Naive B cell (primary cell): ENCODE results near the gene MASP2. TPM values are rescaled to one million over a fixed set of nuclear protein-coding genes. Genes with fewer than 3 reads are reported as not detected.
"Not testable (repeated sequence)": the region's sequence is repeated elsewhere in the genome, so short reads cannot be mapped to it uniquely, and the experiment has no call there.

Experiments
- ATAC-seq, 2 donors: fragments of 150-1000 bp; cut with Tn5 transposase; 2 replicates each; pipeline ENCODE4 v1.10.0; 2021; ENCODE audit warnings: low read depth in 2 of 2, mild to moderate bottlenecking in 2 of 2, moderate library complexity in 2 of 2
- DNase-seq: peaks from one replicate; pipeline ENCODE4 v3.0.0; 2022
- H3K27ac Mint-ChIP-seq, 6 donors: one replicate each; pipeline ENCODE4 v1.8.0; 2020 to 2022; ENCODE audit warnings: mild to moderate bottlenecking in 6 of 6, mixed read lengths in 6 of 6, moderate library complexity in 5 of 6, inconsistent platforms in 2 of 6
- H3K27me3 Mint-ChIP-seq, 3 donors: one replicate each; pipeline ENCODE4 v1.8.0; 2021 to 2022; ENCODE audit warnings: mixed read lengths in 3 of 3, mild to moderate bottlenecking in 1 of 3
- H3K36me3 Mint-ChIP-seq, 2 donors: one replicate each; pipeline ENCODE4 v1.8.0; 2020 to 2022; ENCODE audit warnings: mixed read lengths in 2 of 2, inconsistent platforms in 1 of 2, mild to moderate bottlenecking in 1 of 2
- H3K4me1 Mint-ChIP-seq, 3 donors: one replicate each; pipeline ENCODE4 v1.8.0; 2020 to 2022; ENCODE audit warnings: mixed read lengths in 3 of 3, inconsistent platforms in 1 of 3, mild to moderate bottlenecking in 1 of 3, moderate library complexity in 1 of 3
- H3K4me3 Mint-ChIP-seq, 8 donors: one replicate each; pipeline ENCODE4 v1.8.0; 2020 to 2022; ENCODE audit warnings: mild to moderate bottlenecking in 8 of 8, mixed read lengths in 8 of 8, moderate library complexity in 8 of 8, inconsistent platforms in 2 of 8
- H3K9me3 Mint-ChIP-seq, 7 donors: one replicate each; pipeline ENCODE4 v1.8.0; 2020 to 2022; ENCODE audit warnings: mixed read lengths in 7 of 7, mild to moderate bottlenecking in 5 of 7, inconsistent platforms in 2 of 7, moderate library complexity in 1 of 7
- polyA plus RNA-seq, 6 donors: library from polyadenylated mRNA; unstranded; fragments of 300-500 nt; fragmentation: Illumina TruSeq; gene quantifications; one replicate each; pipeline ENCODE4 v1.2.3, GENCODE V29; 2021; ENCODE audit warnings: low read depth in 6 of 6

The MASP2 gene
- under 1 TPM in 2 of 6 donors, not detected in 4; 0.10 to 0.26 TPM for polyA plus RNA-seq

DNA sequence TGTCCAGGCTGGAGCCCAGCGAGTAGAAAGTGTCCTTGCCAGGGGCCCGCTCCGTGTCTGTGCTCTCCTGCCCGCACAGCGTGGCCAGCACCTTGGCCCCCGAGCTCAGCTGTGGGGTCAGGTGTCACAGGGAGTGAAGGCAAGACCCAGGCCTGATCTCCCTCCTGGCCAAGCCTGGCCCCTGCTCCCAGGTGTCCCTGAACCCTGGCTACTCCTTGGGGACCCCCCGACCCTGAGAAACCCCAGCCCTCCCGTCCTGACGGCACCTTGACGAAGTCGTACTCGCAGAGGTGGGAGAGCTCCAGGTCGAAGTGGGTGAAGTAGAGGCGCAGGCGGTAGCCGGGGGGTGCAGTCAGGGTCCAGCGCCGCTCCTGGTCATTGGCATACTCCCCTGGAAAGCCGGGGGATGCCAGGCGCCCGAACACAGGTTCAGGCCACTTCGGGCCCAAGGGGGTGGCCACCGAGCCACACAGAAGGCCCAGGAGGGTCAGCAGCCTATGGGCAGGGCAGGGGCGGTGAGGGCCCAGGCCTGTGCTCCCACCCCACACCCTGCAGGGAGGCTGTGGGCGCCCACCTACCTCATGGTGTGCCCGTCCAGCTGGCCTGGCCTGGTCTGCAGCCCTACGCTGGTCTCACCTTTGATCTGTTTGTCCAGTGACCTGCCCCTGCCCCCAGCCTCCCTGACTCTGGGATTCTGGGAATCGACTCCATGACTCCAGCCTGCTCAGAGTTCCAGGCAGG, at the start of gene MASP2:
Gene MASP2, minus strand, starts transcription at position 615 of the 741 bp plus-strand sequence. Its CDS starts 32 bp downstream, at position 583.
- no peak for DNase-seq
- Mint-ChIP-seq H3K4me1 (no peaks in the 10 kb centered on the region), H3K27ac (peak within 1 kb of the TSS in 2 of 6 donors; percentile 10 to 75)

DNA sequence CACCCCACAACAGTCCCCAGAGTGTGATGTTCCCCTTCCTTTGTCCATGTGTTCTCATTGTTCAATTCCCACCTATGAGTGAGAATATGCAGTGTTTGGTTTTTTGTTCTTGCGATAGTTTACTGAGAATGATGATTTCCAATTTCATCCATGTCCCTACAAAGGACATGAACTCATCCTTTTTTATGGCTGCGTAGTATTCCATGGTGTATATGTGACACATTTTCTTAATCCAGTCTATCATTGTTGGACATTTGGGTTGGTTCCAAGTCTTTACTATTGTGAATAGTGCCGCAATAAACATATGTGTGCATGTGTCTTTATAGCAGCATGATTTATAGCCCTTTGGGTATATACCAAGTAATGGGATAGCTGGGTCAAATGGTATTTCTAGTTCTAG, 36.7 kb upstream of the MASP2 start:
- DNase-seq, H3K27me3 Mint-ChIP-seq, H3K4me1 Mint-ChIP-seq, H3K27ac Mint-ChIP-seq, H3K4me3 Mint-ChIP-seq, ATAC-seq, H3K9me3 Mint-ChIP-seq: not testable (repeated sequence)
- peaks cover 17 to 21% of the 10 kb centered on the region in 2 donors for H3K36me3 Mint-ChIP-seq

More for the DNA sequence above, at the start of gene MASP2:
- Mint-ChIP-seq H3K4me3 (peak within 1 kb of the TSS in 1 of 8 donors; percentile 15), H3K36me3 (no peaks in the 10 kb centered on the region), H3K27me3 (no peaks in the 10 kb centered on the region), H3K9me3 (no peaks in the 10 kb centered on the region)
- ATAC-seq: no peak

DNA sequence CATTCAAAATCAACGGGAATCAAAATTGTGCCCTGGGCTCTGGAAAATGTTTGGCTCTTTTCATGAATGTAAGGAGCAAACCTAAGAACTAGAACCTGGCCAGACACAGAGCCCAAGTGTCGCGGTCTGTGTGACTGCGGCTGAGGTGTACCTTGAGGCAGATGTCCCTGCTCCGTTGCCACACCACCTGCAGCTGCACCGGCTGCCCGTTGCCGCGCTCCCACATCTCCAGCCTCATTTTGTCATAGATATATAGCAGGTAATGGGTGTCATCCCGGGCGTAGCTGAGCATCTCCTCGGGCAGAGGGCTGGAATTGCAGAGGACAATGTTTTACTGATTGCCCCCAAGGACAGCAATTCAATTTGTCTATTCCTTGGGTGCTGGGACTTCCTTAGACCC, 33.9 kb upstream of the MASP2 start:
- Mint-ChIP-seq H3K9me3 (no peaks in the 10 kb centered on the region), H3K4me1 (no peaks in the 10 kb centered on the region), H3K36me3 (peaks cover 13 to 18% of the 10 kb centered on the region in 2 donors), H3K4me3 (no peak overlapping the region), H3K27me3 (no peaks in the 10 kb centered on the region), H3K27ac (no peak overlapping the region)
- DNase-seq (no peak), ATAC-seq (no peak)

DNA sequence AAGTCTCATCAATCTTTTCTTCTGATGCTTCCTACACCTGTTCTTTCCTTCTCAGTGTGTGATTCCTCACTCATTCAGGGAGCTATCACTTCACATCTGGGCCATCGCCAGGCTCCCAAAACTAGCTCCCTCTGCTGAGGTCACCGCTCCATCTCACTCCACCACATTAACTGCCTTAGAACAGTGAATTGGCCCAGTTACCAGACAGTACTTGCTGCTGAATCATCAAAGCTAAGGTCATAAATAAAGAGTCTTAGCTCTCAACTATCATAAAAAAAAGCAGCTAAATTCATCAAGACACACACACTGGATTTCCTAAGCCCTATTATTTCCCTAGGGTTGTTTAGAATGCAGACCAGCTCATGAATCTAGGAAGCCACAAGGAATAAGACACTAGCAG, 31.6 kb upstream of the MASP2 start:
- peaks cover 13 to 18% of the 10 kb centered on the region in 2 donors for H3K36me3 Mint-ChIP-seq
- ATAC-seq (no peak), DNase-seq (no peak)
- no peak overlapping the region for H3K27ac Mint-ChIP-seq
- H3K4me1 Mint-ChIP-seq: no peaks in the 10 kb centered on the region
- H3K4me3 Mint-ChIP-seq: no peak overlapping the region
- H3K27me3 Mint-ChIP-seq: no peaks in the 10 kb centered on the region
- H3K9me3 Mint-ChIP-seq: no peaks in the 10 kb centered on the region

DNA sequence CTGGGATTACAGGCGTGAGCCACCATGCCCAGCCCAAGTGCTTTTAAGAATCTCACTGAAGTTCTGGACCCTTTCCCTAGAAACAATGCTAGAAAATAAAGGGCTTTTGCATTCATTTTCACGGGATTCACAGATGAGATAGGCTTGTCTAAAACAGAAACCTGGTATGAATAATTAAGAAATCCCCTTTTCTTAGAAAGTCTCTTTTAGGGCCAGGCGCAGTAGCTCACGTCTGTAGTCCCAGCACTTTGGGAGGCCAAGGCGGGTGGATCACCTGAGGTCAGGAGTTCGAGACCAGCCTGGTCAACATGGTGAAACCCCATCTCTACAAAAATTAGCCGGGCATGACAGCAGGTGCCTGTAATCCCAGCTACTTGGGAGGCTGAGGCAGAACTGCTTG, 26.4 kb upstream of the MASP2 start:
- ATAC-seq, H3K4me3 Mint-ChIP-seq, DNase-seq, H3K4me1 Mint-ChIP-seq, H3K27me3 Mint-ChIP-seq, H3K9me3 Mint-ChIP-seq, H3K27ac Mint-ChIP-seq: not testable (repeated sequence)
- peaks cover 11 to 33% of the 10 kb centered on the region in 2 donors for H3K36me3 Mint-ChIP-seq

DNA sequence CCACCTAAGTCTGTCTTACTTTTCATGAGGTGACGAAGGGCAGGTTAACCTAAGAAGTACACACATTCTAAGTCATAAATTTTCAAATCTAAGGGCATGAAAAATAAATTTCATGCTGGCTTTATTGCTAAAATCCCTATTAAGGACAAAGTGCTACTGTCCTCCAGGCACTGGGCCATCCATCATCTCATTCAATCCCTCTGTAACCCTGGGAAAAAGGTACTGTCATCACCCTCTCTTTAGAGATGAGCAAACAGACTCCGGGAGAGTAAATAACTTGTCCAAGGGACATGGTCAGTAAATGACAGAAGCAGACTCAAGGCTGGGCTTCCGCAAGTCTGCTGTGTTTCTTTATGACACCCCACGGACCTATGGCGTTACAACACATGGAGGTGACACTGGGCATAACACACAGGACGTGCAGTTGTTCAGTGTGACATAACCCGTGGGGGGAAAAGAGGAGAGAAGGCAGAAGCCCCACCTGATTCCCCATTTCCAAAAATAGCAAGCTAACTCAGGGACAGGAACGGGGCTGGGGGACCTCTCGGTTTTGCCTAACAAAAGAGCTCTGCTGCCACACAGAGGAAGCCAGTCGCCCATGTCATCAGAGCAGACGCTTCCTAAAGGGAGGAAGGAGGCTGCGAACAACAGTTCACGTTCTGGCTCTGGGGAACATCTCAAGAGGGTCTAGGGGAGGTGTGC, 25.3 kb upstream of the MASP2 start:
- H3K27ac Mint-ChIP-seq: peak overlapping the region in 2 of 6 donors; percentile 49 to 56

DNA sequence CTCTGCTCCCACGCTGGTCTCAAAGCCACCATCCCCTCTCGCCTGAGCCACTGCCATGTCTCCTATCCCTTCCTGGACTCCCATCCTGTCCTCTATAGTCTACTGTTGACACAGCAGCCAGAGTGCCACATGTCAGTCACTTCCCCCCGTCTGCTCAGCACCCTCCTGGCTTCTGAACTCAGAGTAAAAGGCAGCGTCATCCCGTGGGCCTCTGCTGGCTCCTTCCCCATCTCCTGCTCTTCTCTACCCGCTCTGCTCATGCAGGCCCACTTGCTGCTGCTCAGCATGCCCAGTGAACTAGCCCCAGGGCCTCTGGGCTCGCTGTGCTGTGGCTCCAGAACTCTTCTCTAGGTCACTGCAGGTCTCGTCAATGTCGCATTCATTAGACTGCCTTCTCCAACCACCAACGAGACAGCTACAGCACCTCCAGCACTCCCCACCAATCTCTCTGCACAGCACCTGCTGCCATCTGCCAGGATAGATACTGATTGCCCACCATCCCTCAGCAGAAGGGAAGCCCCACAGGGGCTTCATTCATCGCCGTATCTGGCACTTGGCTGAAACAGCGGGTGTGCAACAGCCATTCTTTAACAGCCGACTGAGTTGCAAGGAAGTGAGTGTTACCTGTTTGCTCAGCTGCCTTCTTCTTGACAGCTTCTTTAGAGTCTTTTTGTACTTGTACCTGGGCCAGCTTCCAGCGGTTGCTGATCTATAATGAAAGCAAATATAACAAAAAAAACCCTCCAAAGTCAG, 24.6 kb upstream of the MASP2 start:
- Mint-ChIP-seq H3K27ac (peak overlapping the region in 4 of 6 donors; percentile 1 to 65 (median 58)), H3K9me3 (no peaks in the 10 kb centered on the region), H3K36me3 (peaks cover 7 to 32% of the 10 kb centered on the region in 2 donors), H3K4me1 (peaks cover 0 to 8% (median 0%) of the 10 kb centered on the region in 3 donors), H3K4me3 (peak overlapping the region in 1 of 8 donors; percentile 77), H3K27me3 (no peaks in the 10 kb centered on the region)
- DNase-seq (no peak), ATAC-seq (no peak)

More for the DNA sequence above, 25.3 kb upstream of the MASP2 start:
- DNase-seq (no peak), ATAC-seq (no peak)
- Mint-ChIP-seq H3K27me3 (no peaks in the 10 kb centered on the region), H3K36me3 (peaks cover 8 to 32% of the 10 kb centered on the region in 2 donors), H3K9me3 (no peaks in the 10 kb centered on the region), H3K4me3 (no peak overlapping the region), H3K4me1 (peaks cover 0 to 8% (median 0%) of the 10 kb centered on the region in 3 donors)

DNA sequence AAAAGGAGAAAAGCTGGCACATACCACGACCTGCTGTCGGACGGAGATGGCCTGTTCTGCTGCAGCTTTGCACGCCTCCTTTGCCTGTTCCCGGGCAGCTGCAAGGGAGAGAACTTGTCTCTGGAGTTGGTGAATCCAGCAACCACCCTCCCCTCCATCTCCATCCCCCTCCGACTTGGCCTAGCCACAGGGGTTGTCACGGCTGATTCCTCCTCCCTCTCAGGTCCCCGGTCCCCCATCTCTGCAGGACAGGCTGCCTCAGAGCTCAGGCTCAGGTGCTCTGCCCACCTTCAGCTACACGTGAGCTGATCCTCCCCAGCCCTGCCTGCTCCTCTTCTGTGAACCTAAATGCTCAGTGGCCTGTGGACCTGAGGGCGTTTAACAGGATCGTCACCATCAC, 23.8 kb upstream of the MASP2 start:
- Mint-ChIP-seq H3K36me3 (peaks cover 6 to 32% of the 10 kb centered on the region in 2 donors), H3K9me3 (no peaks in the 10 kb centered on the region), H3K4me3 (peak overlapping the region in 1 of 8 donors; percentile 77), H3K27ac (peak overlapping the region in 2 of 6 donors; percentile 65 to 68), H3K4me1 (peaks cover 0 to 8% (median 0%) of the 10 kb centered on the region in 3 donors), H3K27me3 (no peaks in the 10 kb centered on the region)
- ATAC-seq (no peak), DNase-seq (no peak)

DNA sequence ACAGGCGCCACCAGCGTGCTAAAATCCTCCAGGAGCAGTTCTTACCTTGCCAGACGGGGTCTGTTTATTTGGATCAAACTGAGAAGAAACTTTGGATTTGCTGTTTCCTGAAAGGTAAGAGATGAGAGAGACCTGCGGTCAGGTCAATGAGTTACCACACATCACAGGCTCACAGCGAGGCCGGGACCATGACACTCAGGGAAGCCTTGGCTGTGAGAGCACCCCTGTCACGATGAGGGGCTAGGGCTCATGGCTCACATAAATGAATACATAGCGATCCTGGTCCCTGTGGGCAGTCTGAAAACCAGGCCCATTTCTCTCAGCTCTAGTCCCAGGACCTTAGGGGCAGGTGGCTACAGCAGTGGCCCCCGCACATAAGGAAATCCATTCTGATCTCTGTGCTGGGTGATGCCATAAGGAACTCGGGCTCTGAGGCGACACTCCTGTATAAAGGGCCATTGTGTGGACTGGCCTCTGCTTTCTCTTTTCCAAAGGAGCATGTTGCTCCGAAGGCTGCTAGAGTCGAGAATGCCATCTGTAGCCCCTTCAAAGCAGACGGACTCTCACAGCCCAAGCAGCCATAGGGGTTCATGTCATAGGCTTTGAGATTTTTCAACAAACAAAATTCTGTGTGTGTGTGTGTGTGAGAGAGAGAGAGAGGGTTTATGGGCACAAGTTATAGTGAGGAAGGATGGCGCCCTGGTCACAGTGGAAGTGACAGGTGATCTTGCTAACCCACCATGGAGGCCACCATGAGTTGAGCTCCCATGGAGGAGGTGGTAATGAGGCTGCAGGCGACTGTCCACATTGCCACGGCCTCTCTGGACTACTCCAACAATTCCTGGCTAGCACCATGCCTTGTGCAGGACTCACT, 21.8 kb upstream of the MASP2 start:
- no peaks in the 10 kb centered on the region for H3K9me3 Mint-ChIP-seq
- no peaks in the 10 kb centered on the region for H3K27me3 Mint-ChIP-seq
- ATAC-seq (no peak), DNase-seq (no peak)
- peaks cover 0 to 8% (median 0%) of the 10 kb centered on the region in 3 donors for H3K4me1 Mint-ChIP-seq
- no peak overlapping the region for H3K4me3 Mint-ChIP-seq
- H3K36me3 Mint-ChIP-seq: peaks cover 11 to 32% of the 10 kb centered on the region in 2 donors
- H3K27ac Mint-ChIP-seq: peak overlapping the region in 4 of 6 donors; percentile 29 to 82 (median 64)

DNA sequence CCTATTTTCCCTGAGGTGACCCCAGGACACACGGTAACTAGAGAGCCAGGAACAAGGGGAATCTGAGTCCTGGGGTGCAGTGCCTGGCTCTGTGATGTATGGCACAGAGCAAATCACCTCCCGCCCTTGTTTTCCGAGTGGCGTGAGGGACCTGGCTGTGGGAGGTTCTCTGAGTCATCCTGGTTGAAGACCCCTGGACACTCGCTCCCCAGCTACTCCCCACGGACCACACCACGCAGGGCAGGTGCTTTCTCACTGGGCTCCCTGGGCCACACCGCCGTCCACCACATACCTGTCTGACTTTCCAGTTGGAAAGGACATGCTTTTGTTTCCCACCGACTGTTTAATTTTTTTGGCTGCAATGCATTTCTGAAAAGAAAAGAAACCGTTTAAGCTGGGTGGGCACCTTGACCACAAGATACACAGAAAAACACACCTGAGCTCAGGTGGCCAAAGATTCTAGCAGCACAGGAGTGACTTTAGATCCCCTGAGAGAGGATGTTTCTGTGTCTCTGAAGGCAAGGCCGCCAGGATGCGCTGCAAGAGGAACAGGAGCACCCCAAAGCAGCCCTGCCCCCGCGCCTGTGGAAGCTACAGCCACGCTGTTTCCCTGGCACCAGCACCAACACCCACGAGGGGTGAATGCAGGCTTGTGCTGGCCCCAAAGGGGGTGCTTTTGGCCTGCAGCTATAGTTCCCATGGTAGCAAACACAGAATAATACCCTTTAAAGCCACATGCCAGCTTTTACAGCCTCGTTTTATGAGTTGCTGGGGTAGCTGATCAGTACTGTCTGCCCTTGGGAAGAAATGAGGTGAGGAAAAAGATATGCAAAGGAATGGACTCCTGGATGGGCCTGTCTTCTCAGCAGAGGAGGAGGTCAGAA, 20.9 kb upstream of the MASP2 start:
- no peaks in the 10 kb centered on the region for H3K9me3 Mint-ChIP-seq
- H3K27me3 Mint-ChIP-seq: no peaks in the 10 kb centered on the region
- ATAC-seq (no peak), DNase-seq (no peak)
- H3K27ac Mint-ChIP-seq: peak overlapping the region in 2 of 6 donors; percentile 37 to 82
- peaks cover 0 to 8% (median 0%) of the 10 kb centered on the region in 3 donors for H3K4me1 Mint-ChIP-seq
- H3K4me3 Mint-ChIP-seq: no peak overlapping the region
- H3K36me3 Mint-ChIP-seq: peaks cover 11 to 32% of the 10 kb centered on the region in 2 donors

DNA sequence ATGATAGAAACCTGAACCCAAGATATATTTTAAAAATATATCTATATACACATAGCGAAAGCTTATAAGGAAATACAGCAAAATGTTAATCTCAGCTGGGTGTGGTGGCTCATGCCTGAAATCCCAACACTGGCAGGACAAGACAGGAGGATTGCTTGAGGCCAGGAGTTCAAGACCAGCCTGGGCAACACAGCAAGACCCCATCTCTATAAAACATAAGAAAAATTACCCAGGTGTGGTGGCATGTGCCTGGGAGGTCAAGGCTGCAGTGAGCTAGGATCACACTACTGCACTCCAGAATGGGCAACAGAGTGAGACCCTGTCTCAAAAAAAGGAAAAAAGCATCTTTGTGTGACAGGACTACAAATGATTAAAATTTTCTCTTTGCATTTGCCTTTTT, 18.8 kb upstream of the MASP2 start:
- H3K27me3 Mint-ChIP-seq: no peaks in the 10 kb centered on the region
- H3K36me3 Mint-ChIP-seq: peaks cover 11 to 21% of the 10 kb centered on the region in 2 donors
- no peaks in the 10 kb centered on the region for H3K9me3 Mint-ChIP-seq
- peaks cover 3 to 11% (median 6%) of the 10 kb centered on the region in 3 donors for H3K4me1 Mint-ChIP-seq
- no peak for ATAC-seq
- H3K4me3 Mint-ChIP-seq: no peak overlapping the region
- no peak overlapping the region for H3K27ac Mint-ChIP-seq
- no peak for DNase-seq

DNA sequence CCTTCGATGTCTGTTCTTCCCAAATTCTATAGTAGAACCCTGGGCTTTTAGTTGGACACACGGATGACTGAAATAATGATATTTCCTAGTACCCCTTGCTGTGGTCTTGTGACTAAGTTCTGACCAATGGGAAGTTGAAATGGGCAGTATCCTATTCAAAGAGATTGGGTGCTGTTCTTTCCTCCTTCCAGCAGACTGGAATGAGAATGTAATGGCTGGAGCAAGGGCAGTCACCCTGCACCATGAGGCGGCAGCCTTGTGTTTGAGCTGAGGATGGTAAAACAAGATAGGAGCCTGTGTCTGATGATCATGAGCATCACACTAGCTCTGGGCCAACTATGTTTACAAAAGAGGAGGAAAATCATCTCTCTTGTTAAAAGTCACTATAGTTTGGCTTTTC, 17.9 kb upstream of the MASP2 start:
- Mint-ChIP-seq H3K27me3 (no peaks in the 10 kb centered on the region), H3K4me1 (peaks cover 6 to 17% (median 13%) of the 10 kb centered on the region in 3 donors), H3K27ac (no peak overlapping the region), H3K36me3 (peaks cover 11 to 13% of the 10 kb centered on the region in 2 donors), H3K4me3 (peak overlapping the region in 1 of 8 donors; percentile 51), H3K9me3 (no peaks in the 10 kb centered on the region)
- DNase-seq (no peak), ATAC-seq (no peak)
